CD4-positive, alpha-beta T cell treated with Interleukin-15 for 1 hour (primary cell): Measurements from ENCODE around the gene FSTL5.

Source experiments
- DNase-seq: peaks from one replicate; pipeline ENCODE4 v3.0.0-alpha.2; 2020

The FSTL5 gene

DNA sequence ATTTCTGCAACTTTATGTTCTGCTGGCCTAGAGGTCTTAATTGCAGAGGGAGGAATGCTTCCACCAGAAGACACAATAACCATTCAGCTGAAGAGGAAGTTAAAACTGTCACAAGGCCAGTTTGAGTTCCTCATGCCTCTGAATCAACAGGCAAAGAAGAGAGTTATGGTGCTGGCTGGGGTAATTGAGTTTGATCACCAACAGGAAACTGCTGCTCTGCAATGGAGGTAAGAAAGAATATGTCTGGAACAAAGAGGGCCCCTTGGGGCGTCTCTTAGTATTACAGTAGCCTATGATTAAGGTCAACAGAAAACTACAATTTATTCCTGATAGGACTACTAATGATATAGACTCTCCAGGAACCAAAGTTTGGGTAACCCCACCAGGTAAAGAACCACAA, 744.0 kb downstream of the FSTL5 start:
- no peak for DNase-seq

DNA sequence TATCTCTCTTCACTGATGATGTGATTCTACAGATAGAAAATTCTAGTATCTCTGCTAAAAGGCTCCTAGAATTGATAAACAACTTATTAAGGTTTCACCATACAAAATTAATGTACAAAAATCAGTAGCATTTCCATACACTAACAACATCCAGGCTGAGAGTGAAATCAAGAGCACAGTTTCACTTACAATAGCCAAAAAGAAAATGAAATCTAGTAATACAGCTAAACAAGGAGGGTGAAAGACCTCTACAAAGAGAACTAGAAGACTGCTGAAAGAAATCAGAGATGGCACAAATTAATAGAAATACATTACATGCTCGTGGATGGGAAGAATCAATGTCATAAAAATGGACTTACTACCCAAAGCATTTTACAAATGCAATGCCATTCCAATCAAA, 751.9 kb downstream of the FSTL5 start:
- DNase-seq: no peak

- DNase-seq: no peak
These were observed 759.3 kb downstream of the FSTL5 start for GRCh38 chr4:161404346-161405110.

- no peak for DNase-seq
These were observed 760.0 kb downstream of the FSTL5 start for GRCh38 chr4:161403781-161404180.

GRCh38 chr4:161393602-161394001, 770.2 kb downstream of the FSTL5 start:
- DNase-seq: no peak

- no peak for DNase-seq
These were observed 781.1 kb downstream of the FSTL5 start for GRCh38 chr4:161382655-161383054.

DNA sequence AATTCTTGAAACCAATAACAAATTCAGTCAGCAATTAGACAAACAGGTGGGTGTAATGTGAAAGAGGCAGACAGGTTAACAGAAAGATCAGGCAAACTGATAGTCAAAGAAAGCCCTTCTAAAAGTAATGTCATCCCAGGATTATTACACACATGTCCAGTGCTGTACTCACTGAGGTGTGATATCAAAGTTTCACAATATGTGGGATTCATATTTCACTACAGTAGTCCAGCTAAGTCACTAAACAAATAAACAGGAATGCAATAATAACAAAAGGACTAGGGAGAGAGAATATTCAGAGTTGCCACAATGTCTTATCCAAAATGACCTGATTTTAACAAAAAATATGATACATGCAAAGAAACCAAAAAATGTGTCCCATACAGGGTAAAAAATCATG, 787.5 kb downstream of the FSTL5 start:
- DNase-seq: no peak

GRCh38 chr4:161364681-161365080, 799.1 kb downstream of the FSTL5 start:
- no peak for DNase-seq

GRCh38 chr4:161360982-161361381, 802.8 kb downstream of the FSTL5 start:
- no peak for DNase-seq

GRCh38 chr4:161359491-161359890, 804.3 kb downstream of the FSTL5 start:
- DNase-seq: no peak

DNA sequence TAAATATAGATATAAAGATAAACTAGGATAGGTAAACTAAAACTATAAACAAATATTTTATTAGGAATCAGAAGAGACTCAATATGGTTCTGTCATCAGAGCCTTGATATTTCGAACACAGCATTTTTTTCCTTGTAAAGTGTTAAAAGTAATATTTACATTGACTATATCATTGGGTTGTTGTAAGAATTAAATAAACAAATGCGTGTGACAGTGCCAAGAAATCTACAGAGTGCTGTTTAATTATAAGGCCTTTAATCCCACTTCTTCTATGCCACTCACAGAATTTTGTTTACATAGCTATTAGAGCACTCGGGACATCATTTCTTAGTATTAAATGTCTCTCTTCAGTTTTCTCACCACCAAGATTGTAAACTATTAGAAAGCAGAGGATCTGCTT, 807.4 kb downstream of the FSTL5 start:
- DNase-seq: no peak

DNA sequence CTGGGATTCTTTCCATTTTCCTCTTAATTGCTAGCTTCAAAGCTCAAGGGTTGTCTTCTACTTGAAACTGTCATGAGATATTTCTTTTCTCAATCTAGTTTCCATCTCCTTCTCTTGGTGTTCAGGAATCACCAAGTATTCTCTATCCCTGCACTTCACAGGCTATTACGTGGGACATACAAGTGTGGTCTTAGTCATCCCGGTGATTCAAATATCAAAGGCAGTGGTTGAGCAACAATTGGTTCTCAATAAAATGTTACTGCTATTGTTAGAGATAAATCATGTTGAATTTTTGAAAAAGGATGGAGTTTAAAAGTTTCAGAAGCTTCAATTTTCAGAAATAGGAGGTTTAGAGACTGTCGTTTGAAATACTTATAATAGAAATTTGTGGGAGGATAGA, 812.9 kb downstream of the FSTL5 start:
- no peak for DNase-seq

DNA sequence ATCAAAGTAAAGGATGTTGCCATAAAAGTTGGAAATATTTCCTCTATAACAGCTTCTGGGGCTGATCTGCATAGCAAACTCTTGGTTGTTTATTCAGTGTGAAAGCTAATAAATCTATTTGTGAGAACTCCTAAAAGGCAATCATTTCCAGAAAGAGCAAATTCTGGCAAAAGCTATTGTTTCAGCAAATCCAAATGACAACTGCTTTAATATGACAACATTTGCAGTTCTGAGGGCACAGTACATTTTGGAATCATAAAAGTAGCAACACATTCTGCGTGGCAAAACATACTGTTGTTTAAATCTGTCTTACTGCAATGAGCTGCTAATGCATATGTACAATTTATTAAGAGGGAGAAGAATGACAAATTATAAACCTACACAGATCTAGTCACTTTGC, 818.1 kb downstream of the FSTL5 start:
- DNase-seq: no peak

GRCh38 chr4:161343569-161343950, 820.2 kb downstream of the FSTL5 start:
- no peak for DNase-seq

GRCh38 chr4:161342881-161343568, 820.8 kb downstream of the FSTL5 start:
- no peak for DNase-seq

GRCh38 chr4:161336621-161337020, 827.2 kb downstream of the FSTL5 start:
- no peak for DNase-seq

GRCh38 chr4:161336016-161336530, 827.7 kb downstream of the FSTL5 start:
- DNase-seq: no peak
